Osteocyte (in vitro differentiated cells): ENCODE measurements around the gene EVA1C. TPM values are rescaled to one million over a fixed set of nuclear protein-coding genes. Genes with fewer than 3 reads are reported as not detected.
"Not testable (repeated sequence)": the region's sequence is repeated elsewhere in the genome, so short reads cannot be mapped to it uniquely, and the experiment has no call there.

Experiments
- DNase-seq: peaks from one replicate; pipeline ENCODE4 v3.0.0; 2021; ENCODE audit warnings: mixed read lengths; ENCODE audit not compliant: unreplicated experiment; ENCODE audit errors: extremely low spot score
- H3K27ac Mint-ChIP-seq: one replicate; pipeline ENCODE4 v1.8.0; 2021; ENCODE audit warnings: mild to moderate bottlenecking, mixed read lengths; ENCODE audit not compliant: unreplicated experiment
- H3K27me3 Mint-ChIP-seq: one replicate; pipeline ENCODE4 v1.8.0; 2021; ENCODE audit warnings: mixed read lengths; ENCODE audit not compliant: unreplicated experiment
- H3K36me3 Mint-ChIP-seq: one replicate; pipeline ENCODE4 v1.8.0; 2021; ENCODE audit warnings: mixed read lengths; ENCODE audit not compliant: unreplicated experiment
- H3K4me1 Mint-ChIP-seq: one replicate; pipeline ENCODE4 v1.8.0; 2021; ENCODE audit warnings: mixed read lengths; ENCODE audit not compliant: unreplicated experiment
- H3K4me3 Mint-ChIP-seq: one replicate; pipeline ENCODE4 v1.8.0; 2021; ENCODE audit warnings: mild to moderate bottlenecking, moderate library complexity, mixed read lengths; ENCODE audit not compliant: unreplicated experiment
- H3K9me3 Mint-ChIP-seq: one replicate; pipeline ENCODE4 v1.8.0; 2021; ENCODE audit warnings: mixed read lengths; ENCODE audit not compliant: unreplicated experiment
- CTCF ChIP-seq: fragments of 200-600 bp; sonication (generic); IDR thresholded peaks from 2 replicates; pipeline ENCODE4 v1.5.0; 2021; ENCODE audit warnings: antibody characterized with exemption, mild to moderate bottlenecking, moderate library complexity
- total RNA-seq: library from RNA; stranded (reverse); gene quantifications from 2 replicates; pipeline ENCODE4 v1.2.1, GENCODE V29; 2021

The EVA1C gene
- total RNA-seq, 1 donor from 2014 or later, result 3.0 TPM

GRCh38 chr21:32523463-32523862, 111.0 kb downstream of the EVA1C start:
- Mint-ChIP-seq H3K27me3 (no peaks in the 10 kb centered on the region), H3K4me1 (peaks cover 36% of the 10 kb centered on the region), H3K4me3 (no peak overlapping the region), H3K27ac (no peak overlapping the region), H3K36me3 (no peaks in the 10 kb centered on the region), H3K9me3 (peaks cover 10% of the 10 kb centered on the region)
- TF ChIP-seq CTCF, result no peak
- no peak for DNase-seq

- no peak overlapping the region for H3K4me3 Mint-ChIP-seq
These were observed 111.6 kb downstream of the EVA1C start for GRCh38 chr21:32523988-32524719.

GRCh38 chr21:32525282-32525681, 112.8 kb downstream of the EVA1C start:
- Mint-ChIP-seq H3K4me3 (no peak overlapping the region), H3K27me3 (peaks cover 2% of the 10 kb centered on the region), H3K9me3 (peaks cover 7% of the 10 kb centered on the region), H3K4me1 (peaks cover 28% of the 10 kb centered on the region), H3K27ac (no peak overlapping the region), H3K36me3 (no peaks in the 10 kb centered on the region)
- TF ChIP-seq CTCF, result no peak
- no peak for DNase-seq

More at GRCh38 chr21:32523988-32524719, 111.6 kb downstream of the EVA1C start:
- H3K9me3 Mint-ChIP-seq, result peaks cover 8% of the 10 kb centered on the region
- peak overlapping the region; percentile 88 for H3K27ac Mint-ChIP-seq
- no peaks in the 10 kb centered on the region for H3K36me3 Mint-ChIP-seq
- peaks cover 34% of the 10 kb centered on the region for H3K4me1 Mint-ChIP-seq
- no peak for TF ChIP-seq CTCF
- DNase-seq, result no peak
- H3K27me3 Mint-ChIP-seq, result no peaks in the 10 kb centered on the region

GRCh38 chr21:32529679-32530078, 117.2 kb downstream of the EVA1C start:
- no peak overlapping the region for H3K27ac Mint-ChIP-seq
- H3K4me3 Mint-ChIP-seq, result no peak overlapping the region
- TF ChIP-seq CTCF, result no peak

GRCh38 chr21:32530809-32531208, 118.3 kb downstream of the EVA1C start:
- H3K27ac Mint-ChIP-seq, H3K36me3 Mint-ChIP-seq, H3K4me3 Mint-ChIP-seq, H3K9me3 Mint-ChIP-seq, DNase-seq, H3K27me3 Mint-ChIP-seq, H3K4me1 Mint-ChIP-seq: not testable (repeated sequence)

More at GRCh38 chr21:32529679-32530078, 117.2 kb downstream of the EVA1C start:
- H3K36me3 Mint-ChIP-seq, result no peaks in the 10 kb centered on the region
- peaks cover 2% of the 10 kb centered on the region for H3K4me1 Mint-ChIP-seq
- H3K9me3 Mint-ChIP-seq, result peaks cover 7% of the 10 kb centered on the region
- H3K27me3 Mint-ChIP-seq, result peaks cover 2% of the 10 kb centered on the region
- DNase-seq, result no peak

GRCh38 chr21:32531561-32531960, 119.1 kb downstream of the EVA1C start:
- H3K27ac Mint-ChIP-seq, DNase-seq, H3K9me3 Mint-ChIP-seq, H3K4me3 Mint-ChIP-seq, H3K27me3 Mint-ChIP-seq, H3K4me1 Mint-ChIP-seq, H3K36me3 Mint-ChIP-seq: not testable (repeated sequence)
